SK-MEL-5 (cell line): Measurements from ENCODE around the gene TSEN2. TPM values are rescaled to one million over a fixed set of nuclear protein-coding genes. Genes with fewer than 3 reads are reported as not detected.

Source experiments
- small RNA-seq, 2 experiments: library from RNA; depleted of rRNA; stranded (forward); fragments of <200 nt; gene quantifications; one replicate each; pipeline ENCODE3, GENCODE V24; 2014
- total RNA-seq: library from RNA; depleted of rRNA; stranded (reverse); fragments of >200 nt; shearing (Covaris generic); gene quantifications from 2 replicates; pipeline ENCODE4 v1.2.3, GENCODE V29; 2014; rRNA removed

Gene TSEN2
- total RNA-seq, 1 experiment from 2014 or later = 25.6 TPM

Small RNA genes lying within 50 kb of the gene (small RNA-seq; reads per million reads assigned to genes)
- gene RF00017 (0 reads per million in 2 experiments), gene RNA5SP123 (0.12 to 0.29 reads per million in 2 experiments), gene RNU6-377P (0 reads per million in 2 experiments)

Other genes with a start within 250 kb of the TSEN2 start
- 3.2 and 3.3 TPM in 2 replicates for gene PPARG, start 195.4 kb upstream of the TSEN2 start, total RNA-seq
- gene MKRN2OS, start 61.0 kb downstream of the TSEN2 start, total RNA-seq = not detected in 2 replicates
- gene MKRN2, start 72.6 kb downstream of the TSEN2 start, total RNA-seq = 36.2 and 36.6 TPM in 2 replicates
- 61.0 and 61.7 TPM in 2 replicates for gene RAF1, start 179.6 kb downstream of the TSEN2 start, total RNA-seq